Measurements from ENCODE around the gene XRCC3. TPM values are rescaled to one million over a fixed set of nuclear protein-coding genes. Genes with fewer than 3 reads are reported as not detected.

The XRCC3 gene
- total and polyA plus RNA-seq, 2 donors (not counting 3 experiments of a cell fraction or from before 2014, with no cell fraction given): 13.6 to 27.2 TPM

DNA sequence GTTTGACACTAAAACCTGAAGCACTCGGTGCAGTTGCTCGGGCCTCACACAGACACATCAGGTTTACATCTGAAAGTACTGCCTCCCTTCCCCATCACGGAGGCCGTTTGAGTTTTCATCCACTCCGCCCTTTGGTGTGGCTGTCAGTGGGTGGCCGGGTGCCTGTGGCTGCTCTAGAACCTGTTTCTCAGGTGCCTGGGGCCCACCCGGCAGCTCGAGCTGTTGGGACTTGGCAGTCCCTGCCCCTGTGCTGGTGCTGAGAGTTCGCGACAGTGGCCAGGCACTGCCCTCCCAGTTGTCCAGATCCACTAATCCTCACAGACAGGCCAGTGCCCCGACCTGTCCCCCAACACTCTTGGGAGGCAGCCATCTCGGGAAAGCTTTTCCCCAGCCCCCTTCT is 22.4 kb downstream of the XRCC3 start:
- ChIA-PET CTCF (interaction anchor here (2.6 kb wide), 1 partner anchor 11 kb away, joined by 10 read pairs; no protein-coding TSS in a partner anchor), POLR2A (no interaction called here)
- no peak for DNase-seq (ENCODE audit: low read depth, low spot score)
- no peak overlapping the region for H3K4me3 ChIP-seq (replicated peaks in 1 of 3; ENCODE audit: insufficient read depth in 1 of 3, low read depth in 1 of 3, low read length in 3 of 3)
- no peak for FAIRE-seq
- no peaks in the 10 kb centered on the region for H3K9me3 ChIP-seq (replicated peaks; ENCODE audit: control insufficient read depth, insufficient read depth, low read length)
- no TSS peak for BruUV-seq (replicated peaks)
- TF ChIP-seq EZH2 (IDR thresholded peaks at IDR 0.05; ENCODE audit: borderline replicate concordance, low read depth, low read length, severe bottlenecking): no peak
- no peak for TF ChIP-seq POLR2AphosphoS5 (IDR thresholded peaks at IDR 0.05; ENCODE audit: insufficient read depth, low read depth, low read length)
- no peak for TF ChIP-seq POLR2A (IDR thresholded peaks at IDR 0.05; ENCODE audit: low read depth, low read length)
- no peak for TF ChIP-seq MYC (IDR thresholded peaks at IDR 0.05; ENCODE audit: low read depth, low read length)
- TF ChIP-seq, protein P1, sequence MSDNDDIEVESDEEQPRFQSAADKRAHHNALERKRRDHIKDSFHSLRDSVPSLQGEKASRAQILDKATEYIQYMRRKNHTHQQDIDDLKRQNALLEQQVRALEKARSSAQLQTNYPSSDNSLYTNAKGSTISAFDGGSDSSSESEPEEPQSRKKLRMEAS (IDR thresholded peaks at IDR 0.05; ENCODE audit: insufficient read depth, insufficient read length): no peak
- TF ChIP-seq FOS (IDR thresholded peaks at IDR 0.05; ENCODE audit: borderline replicate concordance, insufficient read depth, low read length): no peak
- TF ChIP-seq GATA2 (IDR thresholded peaks at IDR 0.05; ENCODE audit: insufficient read depth, insufficient read length, low read depth, low read length): no peak
- TF ChIP-seq JUN (IDR thresholded peaks at IDR 0.05; ENCODE audit: borderline replicate concordance, insufficient read depth, insufficient read length, low read depth): no peak
- TF ChIP-seq, protein P2, sequence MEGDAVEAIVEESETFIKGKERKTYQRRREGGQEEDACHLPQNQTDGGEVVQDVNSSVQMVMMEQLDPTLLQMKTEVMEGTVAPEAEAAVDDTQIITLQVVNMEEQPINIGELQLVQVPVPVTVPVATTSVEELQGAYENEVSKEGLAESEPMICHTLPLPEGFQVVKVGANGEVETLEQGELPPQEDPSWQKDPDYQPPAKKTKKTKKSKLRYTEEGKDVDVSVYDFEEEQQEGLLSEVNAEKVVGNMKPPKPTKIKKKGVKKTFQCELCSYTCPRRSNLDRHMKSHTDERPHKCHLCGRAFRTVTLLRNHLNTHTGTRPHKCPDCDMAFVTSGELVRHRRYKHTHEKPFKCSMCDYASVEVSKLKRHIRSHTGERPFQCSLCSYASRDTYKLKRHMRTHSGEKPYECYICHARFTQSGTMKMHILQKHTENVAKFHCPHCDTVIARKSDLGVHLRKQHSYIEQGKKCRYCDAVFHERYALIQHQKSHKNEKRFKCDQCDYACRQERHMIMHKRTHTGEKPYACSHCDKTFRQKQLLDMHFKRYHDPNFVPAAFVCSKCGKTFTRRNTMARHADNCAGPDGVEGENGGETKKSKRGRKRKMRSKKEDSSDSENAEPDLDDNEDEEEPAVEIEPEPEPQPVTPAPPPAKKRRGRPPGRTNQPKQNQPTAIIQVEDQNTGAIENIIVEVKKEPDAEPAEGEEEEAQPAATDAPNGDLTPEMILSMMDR (IDR thresholded peaks at IDR 0.05; ENCODE audit: extremely low read depth in 1 of 2, insufficient read depth in 1 of 2, low read depth in 1 of 2, low read length in 2 of 2): no peak
- dilution Hi-C loops (cut with MboI; ENCODE audit: extremely low pct_ligation_motif_present, low sequenced_read_pairs): no loop called here
- peaks cover 13% of the 10 kb centered on the region for H3K79me2 ChIP-seq (ENCODE audit: control insufficient read depth, insufficient read depth, low read length)
- H3K4me1 ChIP-seq (ENCODE audit: control insufficient read depth, extremely low read depth, insufficient read depth, low read length): peaks cover 9% of the 10 kb centered on the region
- H3K27me3 ChIP-seq (ENCODE audit: control insufficient read depth in 2 of 2, insufficient read depth in 2 of 2, low read length in 2 of 2): no peaks in the 10 kb centered on the region
- H3K4me2 ChIP-seq (ENCODE audit: insufficient read depth, low read length): no peak overlapping the region
- no peak overlapping the region for H3K27ac ChIP-seq (ENCODE audit: insufficient read depth, low read depth, low read length)
- peaks cover 14 to 19% of the 10 kb centered on the region in 2 experiments for H3K36me3 ChIP-seq (ENCODE audit: control insufficient read depth in 2 of 2, extremely low read depth in 1 of 2, insufficient read depth in 2 of 2, low read length in 2 of 2)
- intact Hi-C loops (cut with micrococcal nuclease): no loop called here
- no peaks in the 10 kb centered on the region for H3K9me1 ChIP-seq (replicated peaks; ENCODE audit: control insufficient read depth, extremely low read depth, insufficient read depth, low read length)
- H2AFZ ChIP-seq (ENCODE audit: low read depth, low read length): no peak overlapping the region
- H4K20me1 ChIP-seq (replicated peaks; ENCODE audit: control insufficient read depth, extremely low read depth, insufficient read depth, low read length): peaks cover 3% of the 10 kb centered on the region
- H3K9ac ChIP-seq (replicated peaks; ENCODE audit: extremely low read depth, insufficient read depth, low read length): no peak overlapping the region

Data from endothelial cell of umbilical vein (primary cell).